HG03135 (cell line): ENCODE measurements around the gene CDIPT.
"Not testable (repeated sequence)": the region's sequence is repeated elsewhere in the genome, so short reads cannot be mapped to it uniquely, and the experiment has no call there.

ENCODE experiments used
- ATAC-seq: cut with Tn5 transposase; IDR thresholded peaks from one replicate; pipeline ENCODE4 v1.9.1; 2021; ENCODE audit warnings: mild to moderate bottlenecking, moderate library complexity; ENCODE audit not compliant: unreplicated experiment

Gene CDIPT

DNA sequence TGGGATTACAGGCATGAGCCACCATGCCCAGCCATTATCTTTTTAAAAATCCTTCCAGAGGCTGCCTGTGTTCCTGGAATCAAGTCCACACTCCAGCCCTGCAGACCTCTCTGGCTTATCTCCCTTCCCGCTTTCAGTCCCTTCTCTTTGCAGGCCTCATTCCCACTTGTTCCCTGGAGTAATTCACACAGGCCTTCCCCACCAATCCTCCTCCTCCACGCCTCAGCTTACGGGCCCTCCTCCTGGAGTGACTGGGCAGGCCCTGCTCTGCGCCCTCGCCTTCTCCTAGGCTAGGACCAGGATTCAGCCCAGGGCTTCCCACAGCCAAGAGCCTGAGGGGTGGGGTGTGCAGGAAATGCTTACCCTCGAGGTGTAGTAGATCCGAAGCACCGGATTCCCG lies 2.8 kb downstream of the CDIPT start:
- ATAC-seq, result no peak

DNA sequence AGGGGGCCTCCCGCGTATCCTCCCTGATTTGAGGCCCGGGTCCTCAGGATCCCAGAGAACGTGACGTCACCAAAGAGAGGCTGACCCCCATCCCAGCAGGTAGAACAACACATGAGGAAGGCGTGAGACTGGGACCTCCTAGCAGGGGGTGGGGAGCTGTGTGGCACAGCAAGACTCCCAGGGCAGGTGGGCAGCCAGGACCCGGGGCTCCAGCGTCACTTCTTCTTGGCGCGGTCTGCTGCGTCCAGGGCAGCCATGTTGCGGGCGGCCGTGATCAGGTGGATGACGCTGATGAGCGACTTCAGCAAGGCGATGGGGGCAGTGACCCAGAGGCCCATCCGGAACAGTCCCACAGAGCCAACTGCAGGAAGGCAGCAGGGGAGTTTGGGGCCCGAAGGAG lies 4.1 kb downstream of the CDIPT start:
- no peak for ATAC-seq

DNA sequence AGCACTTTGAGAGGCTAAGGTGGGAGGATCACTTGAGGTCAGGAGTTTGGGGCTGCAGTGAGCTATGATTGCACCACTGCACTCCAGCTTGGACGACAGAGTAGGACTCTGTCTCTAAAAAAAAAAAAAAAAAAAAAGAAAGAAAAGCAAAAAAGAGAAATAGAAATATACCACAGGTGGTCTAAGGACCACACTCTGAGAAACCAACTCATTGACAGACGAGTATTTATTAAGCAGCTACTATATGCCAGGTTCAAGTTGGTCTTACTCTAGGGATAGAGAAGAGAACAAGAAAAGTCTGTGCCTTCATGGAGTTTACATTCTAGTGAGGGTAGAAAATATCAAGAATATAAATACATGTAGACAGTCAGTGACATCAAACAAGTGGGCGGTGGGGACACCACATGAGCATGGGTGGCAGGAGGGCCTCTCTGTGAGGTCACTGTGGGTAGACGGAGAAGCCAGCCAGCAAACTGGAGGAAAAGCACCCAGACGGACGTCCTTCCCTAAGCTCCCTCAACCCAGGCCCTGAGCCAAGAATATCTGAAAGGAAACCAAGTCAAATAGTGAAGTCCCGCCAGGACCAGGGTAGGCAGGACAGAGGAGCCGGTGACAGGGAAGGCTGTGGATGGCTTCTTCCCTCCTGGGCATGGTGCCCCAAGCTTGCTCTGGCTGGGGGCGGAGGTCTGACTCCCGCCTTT lies 4.7 kb downstream of the CDIPT start:
- ATAC-seq, result no peak

DNA sequence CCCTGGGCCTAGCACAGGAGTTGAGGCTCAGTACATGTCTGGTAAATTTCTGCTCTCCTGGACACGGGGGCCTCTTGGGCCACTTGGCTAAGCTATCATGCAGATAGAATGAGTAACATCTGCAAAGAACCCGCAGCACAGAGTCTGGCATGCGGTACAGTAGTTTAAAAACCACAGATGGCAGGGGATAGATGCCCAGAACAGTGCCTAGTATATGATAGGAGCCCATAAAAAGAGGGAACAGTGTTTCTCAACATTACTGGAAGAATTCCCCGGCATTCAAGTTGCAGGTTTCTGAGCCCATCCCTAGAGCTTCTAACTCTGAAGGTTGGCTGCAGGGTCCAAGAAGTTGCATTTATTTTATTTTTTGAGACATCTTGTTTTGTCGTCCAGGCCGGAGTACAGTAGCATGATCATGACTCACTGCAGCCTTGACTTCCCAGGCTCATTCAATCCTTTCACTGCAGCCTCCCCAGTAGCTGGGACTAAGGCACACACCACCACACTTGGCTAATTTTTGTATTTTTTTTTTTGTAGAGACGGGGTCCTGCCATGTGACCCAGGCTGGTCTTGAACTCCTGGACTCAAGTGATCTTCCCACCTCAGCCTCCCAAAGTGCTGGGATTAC lies 5.8 kb downstream of the CDIPT start:
- no peak for ATAC-seq

DNA sequence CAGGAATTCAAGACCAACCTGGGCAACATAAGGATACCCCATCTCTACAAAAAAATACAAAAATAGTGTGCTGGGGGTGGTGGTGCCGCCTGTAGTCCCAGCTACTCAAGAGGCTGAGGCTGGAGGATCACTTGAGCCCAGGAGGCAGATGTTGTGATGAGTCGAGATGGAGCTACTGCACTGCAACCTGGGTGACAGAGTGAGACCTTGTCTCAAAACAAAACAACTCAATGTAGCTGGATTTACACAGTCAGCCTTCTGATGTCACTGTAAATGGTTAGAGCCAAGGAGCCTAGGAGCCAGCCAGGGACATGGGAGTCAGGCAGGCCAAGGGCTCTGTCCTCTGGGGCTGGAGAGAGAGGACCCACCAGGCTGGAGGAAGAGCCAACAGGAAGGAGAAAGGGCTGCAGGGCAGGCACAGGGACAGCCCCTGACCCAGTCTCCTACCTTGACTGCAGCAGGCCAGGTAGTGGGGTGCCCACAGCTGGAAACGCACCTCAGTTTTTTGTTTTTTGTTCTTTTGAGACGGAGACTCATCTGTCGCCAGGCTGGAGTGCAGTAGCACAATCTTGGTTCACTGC lies 8.4 kb downstream of the CDIPT start:
- no peak for ATAC-seq

DNA sequence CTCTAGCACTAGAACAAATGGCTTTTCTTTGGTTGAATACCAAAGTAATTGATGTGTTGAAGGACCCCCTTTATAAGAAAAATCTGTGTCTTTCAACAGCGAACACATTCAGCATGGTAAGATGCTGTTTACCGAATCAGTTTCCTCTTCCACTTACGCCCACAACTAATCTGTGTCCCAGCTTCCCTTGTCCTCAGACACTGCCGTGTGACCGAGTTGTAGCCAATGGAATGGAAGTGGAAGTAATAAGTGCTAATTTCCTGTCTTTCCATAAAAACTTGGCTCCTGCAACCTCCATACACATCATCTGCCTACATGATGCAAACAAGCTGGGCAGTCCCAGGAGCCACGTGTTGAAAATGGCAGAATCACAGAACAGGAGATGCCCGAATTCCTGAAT lies 10.4 kb downstream of the CDIPT start:
- ATAC-seq, result no peak

DNA sequence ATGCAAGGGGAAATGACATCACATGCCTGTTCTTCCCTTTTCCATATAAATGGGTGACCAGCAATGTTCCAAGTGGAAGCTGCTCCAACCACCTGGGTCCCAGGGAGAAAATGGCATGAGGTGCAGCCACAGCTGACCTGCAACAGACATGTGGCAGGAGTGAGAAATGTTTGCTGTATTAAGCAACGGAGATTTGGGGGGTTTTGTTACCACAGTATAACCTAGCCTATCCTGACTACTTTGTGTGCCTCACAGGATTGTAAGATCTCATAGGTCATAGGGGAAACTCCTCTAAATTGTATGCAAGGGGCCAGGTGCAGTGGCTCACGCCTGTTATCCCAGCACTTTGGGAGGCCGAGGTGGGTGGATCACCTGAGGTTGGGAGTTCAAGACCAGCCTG lies 12.0 kb downstream of the CDIPT start:
- ATAC-seq, result no peak

DNA sequence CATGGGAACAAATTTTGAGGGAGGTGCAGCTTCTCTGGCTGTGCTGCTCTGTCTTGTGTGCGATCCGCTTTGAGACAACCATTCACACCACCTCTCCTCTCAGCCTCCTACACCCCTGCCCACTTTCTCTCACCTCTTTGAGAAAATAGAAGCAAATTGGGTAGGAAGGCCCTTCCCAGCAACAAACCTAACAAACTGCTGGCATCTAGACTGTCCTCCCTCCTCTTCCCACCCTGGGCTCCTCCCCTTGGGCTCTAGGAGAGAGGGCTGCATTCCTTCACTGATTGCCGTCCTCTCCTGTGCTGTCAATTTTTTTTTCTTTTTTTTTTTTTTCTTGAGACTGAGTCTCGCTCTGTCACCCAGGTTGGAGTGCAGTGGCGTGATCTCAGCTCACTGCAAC lies 13.5 kb downstream of the CDIPT start:
- no peak for ATAC-seq

DNA sequence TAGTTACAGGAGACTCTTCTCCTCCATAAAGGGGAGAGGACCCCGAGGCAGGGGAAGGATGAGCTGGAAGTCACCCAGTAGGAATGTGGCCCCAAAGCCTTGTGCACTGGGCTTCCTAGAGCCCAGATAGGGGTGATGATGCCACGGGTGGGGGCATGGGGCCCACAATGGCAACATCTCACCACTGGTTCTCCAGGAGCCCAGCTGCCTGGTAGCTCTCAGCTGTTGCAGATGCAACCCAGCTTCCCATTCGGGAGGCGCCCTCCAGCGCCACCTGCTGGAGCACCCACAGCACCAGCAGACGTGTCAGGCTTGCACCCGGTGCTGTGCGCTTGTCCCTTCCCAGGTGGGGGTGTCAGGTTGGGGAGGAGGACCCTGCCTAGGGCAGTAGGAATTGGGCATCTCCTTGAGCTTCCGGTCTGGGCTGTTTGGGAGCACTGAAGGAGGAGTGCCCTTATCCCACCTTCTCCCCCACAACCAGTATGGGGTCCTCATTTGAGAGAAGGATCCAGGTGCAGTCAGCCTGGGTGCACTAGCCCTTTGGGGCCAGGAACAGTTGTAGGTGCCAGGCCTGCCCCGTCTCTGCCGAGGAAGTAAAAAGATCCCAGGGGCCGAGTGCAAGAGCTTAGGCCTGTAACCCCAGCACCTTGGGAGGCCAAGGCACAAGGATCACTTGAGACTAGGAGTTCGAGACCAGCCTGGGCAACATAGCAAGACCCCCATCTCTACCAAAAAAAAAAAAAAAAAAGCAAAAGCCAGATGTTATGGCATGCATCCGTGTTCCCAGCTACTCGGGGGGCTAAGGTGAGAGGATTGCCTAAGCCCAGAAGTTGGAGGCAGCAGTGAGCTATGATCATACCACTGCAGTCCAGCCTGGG lies 14.4 kb downstream of the CDIPT start:
- peak; percentile 55 for ATAC-seq

DNA sequence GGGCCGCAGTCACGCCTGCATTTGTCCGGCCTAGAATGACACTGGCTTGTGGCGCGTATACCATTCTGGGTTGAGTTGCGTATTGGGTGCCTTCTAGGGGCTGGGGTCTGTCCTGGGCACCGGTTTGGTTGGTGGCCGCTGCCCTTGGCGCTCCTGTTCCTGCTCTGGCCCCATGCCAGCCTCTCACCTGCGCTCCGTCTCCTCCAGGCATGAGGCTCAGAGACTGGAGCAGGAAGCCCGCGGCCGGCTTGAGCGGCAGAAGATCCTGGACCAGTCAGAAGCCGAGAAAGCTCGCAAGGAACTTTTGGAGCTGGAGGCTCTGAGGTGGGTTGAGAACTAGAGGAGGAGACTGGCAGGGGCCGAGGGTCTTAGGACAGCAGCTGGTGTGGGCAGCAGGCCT lies 17.4 kb downstream of the CDIPT start:
- no peak for ATAC-seq

DNA sequence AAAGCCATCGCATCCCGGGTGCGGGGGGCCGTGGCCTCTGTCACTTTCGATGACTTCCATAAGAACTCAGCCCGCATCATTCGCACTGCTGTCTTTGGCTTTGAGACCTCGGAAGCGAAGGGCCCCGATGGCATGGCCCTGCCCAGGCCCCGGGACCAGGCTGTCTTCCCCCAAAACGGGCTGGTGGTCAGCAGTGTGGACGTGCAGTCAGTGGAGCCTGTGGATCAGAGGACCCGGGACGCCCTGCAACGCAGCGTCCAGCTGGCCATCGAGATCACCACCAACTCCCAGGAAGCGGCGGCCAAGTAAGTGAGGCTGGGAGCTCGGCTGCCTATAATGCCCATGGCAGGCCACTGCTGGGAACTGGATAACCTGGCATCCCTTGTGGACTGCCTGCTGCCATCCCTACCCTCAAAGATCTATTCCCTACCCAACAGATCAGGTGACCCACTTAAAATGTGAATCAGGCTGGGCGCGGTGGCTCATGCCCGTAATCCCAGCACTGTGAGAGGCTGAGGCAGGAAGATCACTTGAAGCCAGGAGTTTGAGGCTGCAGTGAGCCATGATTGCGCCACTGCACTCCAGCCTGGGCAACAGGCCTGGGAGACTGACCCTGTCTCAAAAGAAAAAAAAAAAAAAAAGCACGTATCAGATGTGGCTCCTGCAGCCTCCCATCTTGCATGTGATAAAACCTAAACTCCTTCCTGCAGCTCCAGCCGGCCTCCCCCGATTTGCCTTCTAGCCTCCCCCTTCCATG lies 18.3 kb downstream of the CDIPT start:
- ATAC-seq, result no peak

DNA sequence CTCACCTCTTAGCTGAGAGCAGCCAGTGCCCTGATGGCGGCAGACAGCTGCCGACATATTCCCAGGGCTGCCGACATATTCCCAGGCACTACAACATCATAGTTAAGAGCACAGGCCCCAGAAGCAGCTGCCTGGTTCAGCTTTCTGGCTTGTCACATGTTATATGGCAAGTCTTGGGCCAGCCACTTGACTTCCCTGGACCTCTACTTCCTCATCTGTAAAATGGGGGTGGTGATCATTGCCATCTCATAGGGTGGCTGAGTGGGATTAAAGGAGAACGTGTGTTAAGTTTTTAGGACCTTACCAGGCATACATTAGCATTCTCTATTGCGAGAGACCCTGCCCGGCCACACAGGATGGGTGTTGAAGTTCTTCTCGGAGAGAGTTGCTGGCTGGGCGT lies 19.1 kb downstream of the CDIPT start:
- ATAC-seq, result no peak

DNA sequence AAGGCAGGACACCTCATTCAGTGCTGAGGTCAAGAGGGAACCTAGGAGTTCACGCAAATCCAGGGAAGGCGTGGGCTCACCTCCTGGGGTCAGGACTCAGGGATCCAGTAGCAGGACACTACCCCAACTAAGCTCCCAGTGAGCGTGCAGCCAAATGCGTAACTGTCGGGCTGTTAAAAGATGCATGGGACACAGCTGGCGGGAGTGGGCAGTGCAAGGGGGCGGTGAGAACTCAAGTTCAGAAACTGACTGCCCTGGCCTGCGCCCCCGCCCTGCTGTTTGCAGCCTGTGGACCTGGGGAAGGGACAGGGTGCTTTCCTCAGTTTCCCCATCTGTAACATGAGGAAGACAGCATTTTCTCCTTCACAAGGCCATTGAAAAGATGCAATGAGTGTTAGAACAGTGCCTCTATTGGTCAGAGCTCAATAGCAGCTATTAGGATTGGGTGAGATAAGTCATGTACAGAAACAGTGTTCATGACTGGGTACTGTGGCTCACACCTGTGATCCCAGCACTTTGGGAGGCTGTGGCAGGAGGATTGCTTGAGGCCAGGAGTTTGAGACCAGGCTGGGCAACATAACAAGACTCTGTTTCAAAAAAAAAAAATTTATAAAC lies 20.2 kb downstream of the CDIPT start:
- no peak for ATAC-seq

DNA sequence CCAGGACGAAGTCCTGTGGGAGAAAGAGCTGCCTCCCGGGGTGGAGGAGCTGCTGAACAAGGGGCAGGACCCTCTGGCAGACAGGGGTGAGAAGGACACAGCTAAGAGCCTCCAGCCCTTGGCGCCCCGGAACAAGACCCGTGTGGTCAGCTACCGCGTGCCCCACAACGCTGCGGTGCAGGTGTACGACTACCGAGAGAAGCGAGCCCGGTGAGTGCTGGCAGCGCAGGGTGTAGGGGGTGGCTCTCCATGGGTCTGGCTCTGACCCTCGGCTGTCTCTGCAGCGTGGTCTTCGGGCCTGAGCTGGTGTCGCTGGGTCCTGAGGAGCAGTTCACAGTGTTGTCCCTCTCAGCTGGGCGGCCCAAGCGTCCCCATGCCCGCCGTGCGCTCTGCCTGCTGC lies 21.4 kb downstream of the CDIPT start:
- no peak for ATAC-seq

DNA sequence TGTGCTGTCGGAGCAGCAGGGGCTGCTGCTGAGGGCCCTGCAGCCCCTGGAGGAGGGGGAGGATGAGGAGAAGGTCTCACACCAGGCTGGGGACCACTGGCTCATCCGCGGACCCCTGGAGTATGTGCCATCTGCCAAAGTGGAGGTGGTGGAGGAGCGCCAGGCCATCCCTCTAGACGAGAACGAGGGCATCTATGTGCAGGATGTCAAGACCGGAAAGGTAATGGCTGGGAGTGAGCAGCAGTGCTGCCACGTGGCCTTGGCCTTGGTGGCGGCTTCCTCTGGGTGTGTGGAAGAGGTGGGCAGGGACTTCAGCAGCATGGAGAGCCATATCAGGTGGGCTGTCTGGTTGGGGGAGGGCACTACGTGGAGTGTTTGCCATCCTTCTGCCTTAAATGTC lies 22.8 kb downstream of the CDIPT start:
- ATAC-seq, result no peak

DNA sequence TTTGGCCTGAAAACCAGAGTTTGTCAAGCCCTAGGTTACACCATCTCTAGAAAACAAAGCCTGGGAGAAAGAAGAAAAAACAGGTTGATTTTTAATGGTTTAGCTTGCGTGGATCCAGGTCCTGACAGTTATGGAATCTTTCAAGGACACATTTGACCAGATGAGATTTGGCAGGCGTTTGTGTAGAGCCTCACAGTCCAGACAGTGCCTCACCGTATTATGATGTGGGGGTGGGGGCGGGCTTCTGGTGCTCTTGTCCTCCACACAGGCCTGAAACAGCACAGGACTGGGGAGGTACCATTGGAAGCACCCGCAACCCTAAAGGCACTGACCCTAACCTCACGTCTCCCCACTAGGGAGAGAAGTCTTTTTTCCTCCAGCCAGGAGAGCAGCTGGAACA lies 23.2 kb downstream of the CDIPT start:
- no peak for ATAC-seq

DNA sequence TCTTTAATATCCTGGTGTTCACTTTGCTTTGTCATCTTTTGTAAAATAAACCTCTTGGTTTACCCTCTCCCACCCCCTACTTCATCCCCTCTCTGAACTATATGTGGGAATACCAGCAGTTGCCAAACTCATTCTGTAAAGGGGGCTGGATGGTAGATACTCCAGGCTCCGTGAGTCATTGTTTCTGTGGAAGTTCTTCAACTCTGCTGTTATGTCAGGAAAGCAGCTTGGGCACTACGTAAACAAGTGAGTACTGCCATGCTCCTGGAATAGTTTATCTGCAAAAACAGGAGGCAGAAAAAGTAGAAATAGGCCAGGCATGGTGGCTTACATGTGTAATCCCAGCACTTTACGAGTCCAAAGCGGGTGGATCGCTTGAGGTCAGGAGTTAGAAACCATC lies 25.2 kb downstream of the CDIPT start:
- no peak for ATAC-seq

DNA sequence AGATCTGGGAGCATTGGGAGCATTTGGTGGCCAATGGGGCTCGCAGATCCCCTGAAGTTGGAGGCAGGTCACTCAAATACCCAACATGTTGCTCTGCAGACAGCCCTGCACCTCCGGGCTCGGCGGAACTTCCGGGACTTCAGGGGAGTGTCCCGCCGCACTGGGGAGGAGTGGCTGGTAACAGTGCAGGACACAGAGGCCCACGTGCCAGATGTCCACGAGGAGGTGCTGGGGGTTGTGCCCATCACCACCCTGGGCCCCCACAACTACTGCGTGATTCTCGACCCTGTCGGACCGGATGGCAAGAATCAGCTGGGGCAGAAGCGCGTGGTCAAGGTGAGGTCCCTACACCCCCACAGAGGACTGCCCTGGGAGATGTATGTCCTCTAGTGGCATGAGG lies 26.4 kb downstream of the CDIPT start:
- ATAC-seq, result no peak

DNA sequence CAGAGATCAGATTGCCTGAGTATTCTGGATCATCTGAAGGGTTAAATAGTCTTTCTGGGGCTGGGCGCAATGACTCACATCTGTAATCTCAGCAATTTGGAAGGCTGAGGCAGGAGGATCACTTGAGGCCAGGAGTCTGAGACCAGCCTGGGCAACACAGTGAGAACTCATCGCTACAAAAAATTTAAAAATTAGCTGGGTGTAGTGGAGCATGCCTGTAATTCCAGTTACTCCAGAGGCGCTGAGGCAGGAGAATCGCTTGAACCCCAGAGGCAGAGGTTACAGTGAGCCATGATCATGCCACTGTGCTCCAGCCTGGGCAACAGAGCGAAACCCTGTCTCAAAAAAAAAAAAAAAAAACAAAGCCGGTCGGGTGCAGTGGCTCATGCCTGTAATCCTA lies 27.1 kb downstream of the CDIPT start:
- no peak for ATAC-seq

DNA sequence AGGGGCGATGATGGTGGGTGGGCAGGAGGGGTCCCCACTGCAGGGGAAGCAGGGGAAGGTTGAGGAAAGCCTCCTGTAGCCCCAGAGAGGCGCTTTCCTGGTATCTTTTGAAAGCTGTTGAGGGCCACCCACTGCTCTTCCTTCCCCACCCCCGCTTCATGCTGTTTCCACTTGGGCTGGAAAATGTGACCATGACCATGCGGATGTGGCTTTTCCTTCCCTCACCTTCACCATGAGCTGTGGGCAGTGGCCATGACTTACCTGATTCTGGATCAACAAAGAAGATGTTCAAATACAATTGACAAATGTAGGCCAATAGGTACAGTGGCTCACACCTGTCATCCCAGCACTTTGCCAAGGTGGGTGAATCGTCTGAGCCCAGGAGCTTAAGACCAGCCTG lies 28.9 kb downstream of the CDIPT start:
- ATAC-seq, result no peak

DNA sequence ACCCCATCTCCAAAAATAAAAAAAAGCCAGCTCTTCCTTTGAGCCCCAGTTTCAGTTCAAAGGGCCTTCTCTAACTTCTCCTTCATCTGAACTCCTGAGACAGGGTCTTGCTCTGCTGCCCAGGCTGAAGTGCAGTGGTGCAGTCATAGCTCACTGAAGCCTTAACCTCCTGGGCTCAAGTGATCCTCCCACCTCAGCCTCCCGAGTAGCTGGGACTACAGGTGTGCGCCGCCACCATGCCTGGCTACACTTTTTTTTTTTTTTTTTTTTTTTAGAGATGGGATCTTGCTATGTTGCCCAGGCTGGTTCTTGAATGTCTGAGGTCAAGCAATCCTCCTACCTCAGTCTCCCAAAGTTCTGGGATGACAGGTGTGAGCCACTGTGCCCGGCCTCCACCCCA lies 29.8 kb downstream of the CDIPT start:
- not testable (repeated sequence) for ATAC-seq
